AML-193 (cell line): ENCODE data around the gene OR6C75.
"Not testable (repeated sequence)": the region's sequence is repeated elsewhere in the genome, so short reads cannot be mapped to it uniquely, and the experiment has no call there.

Experiments used
- DNase-seq, 2 experiments: peaks; one replicate each; lab custom pipeline; 2025; lab: John Stamatoyannopoulos, UW

The OR6C75 gene

GRCh38 chr12:55362675-55363074 is at the start of gene OR6C75:
Gene OR6C75 (plus strand): TSS chr12:55362975. CDS start chr12:55365111, 2,136 bp downstream.
- no peak for DNase-seq

- DNase-seq: no peak
These were observed 48.7 kb upstream of the OR6C75 start, which contains the start of gene OR6C1 for GRCh38 chr12:55314043-55314442. Gene OR6C1 (plus strand): TSS chr12:55314343. CDS start chr12:55320600, 6,257 bp downstream.

- DNase-seq: no peak
These were observed 42.6 kb upstream of the OR6C75 start for GRCh38 chr12:55320201-55320600.

GRCh38 chr12:55325801-55326200 is 37.0 kb upstream of the OR6C75 start:
- DNase-seq: not testable (repeated sequence)

GRCh38 chr12:55330446-55330845 is 32.3 kb upstream of the OR6C75 start, which contains the start of gene OR6C3:
Gene OR6C3 (plus strand): TSS chr12:55330746. CDS start chr12:55331701, 955 bp downstream.
- DNase-seq: no peak

GRCh38 chr12:55336002-55336401 is 26.8 kb upstream of the OR6C75 start:
- no peak for DNase-seq

- DNase-seq: not testable (repeated sequence)
These were observed 7.4 kb upstream of the OR6C75 start for GRCh38 chr12:55355338-55355737.

GRCh38 chr12:55365086-55365485 is 2.3 kb downstream of the OR6C75 start:
- DNase-seq: no peak

- no peak for DNase-seq
These were observed 9.7 kb downstream of the OR6C75 start for GRCh38 chr12:55372521-55372920.

- no peak for DNase-seq
These were observed 23.1 kb downstream of the OR6C75 start for GRCh38 chr12:55385891-55386290.

GRCh38 chr12:55392032-55392795 is 29.4 kb downstream of the OR6C75 start:
- DNase-seq: no peak

- no peak for DNase-seq
These were observed 33.6 kb downstream of the OR6C75 start for GRCh38 chr12:55396326-55396725.

GRCh38 chr12:55400229-55400628 is 37.5 kb downstream of the OR6C75 start, which contains the start of gene OR6C65:
Gene OR6C65 (plus strand): TSS chr12:55400529. CDS start chr12:55400529, 0 bp downstream.
- DNase-seq: no peak

- DNase-seq: no peak
These were observed 45.1 kb downstream of the OR6C75 start for GRCh38 chr12:55407866-55408265.

- DNase-seq: not testable (repeated sequence)
These were observed 46.4 kb downstream of the OR6C75 start for GRCh38 chr12:55409133-55409532.

- not testable (repeated sequence) for DNase-seq
These were observed 49.4 kb downstream of the OR6C75 start for GRCh38 chr12:55412138-55412537.

GRCh38 chr12:55413498-55414388 is 51.0 kb downstream of the OR6C75 start:
- DNase-seq: not testable (repeated sequence)

- DNase-seq: not testable (repeated sequence)
These were observed 51.6 kb downstream of the OR6C75 start for GRCh38 chr12:55414396-55414823.

GRCh38 chr12:55414889-55415288 is 52.1 kb downstream of the OR6C75 start:
- DNase-seq: not testable (repeated sequence)

GRCh38 chr12:55416961-55417360 is 54.2 kb downstream of the OR6C75 start:
- DNase-seq: no peak
